Activated CD4-positive, alpha-beta T cell treated with anti-CD3 and anti-CD28 coated beads for 24 hours (primary cell): ENCODE results near the gene INPP5A.
"Not testable (repeated sequence)": the region's sequence is repeated elsewhere in the genome, so short reads cannot be mapped to it uniquely, and the experiment has no call there.

ENCODE experiments used
- DNase-seq, 2 donors: peaks; one replicate each; pipeline ENCODE4 v3.0.0-alpha.2; 2020; ENCODE audit warnings: low read depth in 2 of 2

INPP5A gene

GRCh38 chr10:132742837-132743194, 205.2 kb downstream of the INPP5A start:
- DNase-seq: no peak

- DNase-seq: not testable (repeated sequence)
These were observed 205.8 kb downstream of the INPP5A start for GRCh38 chr10:132743196-132743924.

GRCh38 chr10:132743925-132744490, 206.4 kb downstream of the INPP5A start:
- DNase-seq: no peak

GRCh38 chr10:132744839-132745238, 207.3 kb downstream of the INPP5A start:
- no peak for DNase-seq

GRCh38 chr10:132745511-132745910, 207.9 kb downstream of the INPP5A start:
- no peak for DNase-seq

- DNase-seq: no peak
These were observed 208.4 kb downstream of the INPP5A start for GRCh38 chr10:132745971-132746370.

- no peak for DNase-seq
These were observed 208.8 kb downstream of the INPP5A start for GRCh38 chr10:132746386-132746785.

- no peak for DNase-seq
These were observed 209.4 kb downstream of the INPP5A start for GRCh38 chr10:132746801-132747625.

- DNase-seq: no peak
These were observed 210.5 kb downstream of the INPP5A start for GRCh38 chr10:132748135-132748534.

GRCh38 chr10:132748545-132749370, 211.2 kb downstream of the INPP5A start:
- DNase-seq: no peak

GRCh38 chr10:132749371-132749795, 211.8 kb downstream of the INPP5A start:
- no peak for DNase-seq

GRCh38 chr10:132750936-132751335, 213.3 kb downstream of the INPP5A start:
- no peak for DNase-seq

- no peak for DNase-seq
These were observed 214.8 kb downstream of the INPP5A start for GRCh38 chr10:132752378-132752777.

GRCh38 chr10:132752961-132753360, 215.4 kb downstream of the INPP5A start:
- DNase-seq: no peak

- DNase-seq: no peak
These were observed 216.0 kb downstream of the INPP5A start for GRCh38 chr10:132753596-132753995.

GRCh38 chr10:132754071-132754470, 216.5 kb downstream of the INPP5A start:
- DNase-seq: no peak

GRCh38 chr10:132755166-132755711, 217.7 kb downstream of the INPP5A start:
- no peak for DNase-seq

GRCh38 chr10:132756591-132756990, 219.0 kb downstream of the INPP5A start:
- DNase-seq: no peak

GRCh38 chr10:132757171-132757570, 219.6 kb downstream of the INPP5A start:
- no peak for DNase-seq

- DNase-seq: no peak
These were observed 221.3 kb downstream of the INPP5A start for GRCh38 chr10:132758865-132759264.

GRCh38 chr10:132761395-132762060, 223.9 kb downstream of the INPP5A start:
- DNase-seq: no peak
